ENCODE measurements around the gene EDN2. TPM values are rescaled to one million over a fixed set of nuclear protein-coding genes. Genes with fewer than 3 reads are reported as not detected.

Gene EDN2
- total and polyA plus RNA-seq, 9 donors, result 0.20 to 24.8 (median 0.36) TPM; not detected in 4

DNA sequence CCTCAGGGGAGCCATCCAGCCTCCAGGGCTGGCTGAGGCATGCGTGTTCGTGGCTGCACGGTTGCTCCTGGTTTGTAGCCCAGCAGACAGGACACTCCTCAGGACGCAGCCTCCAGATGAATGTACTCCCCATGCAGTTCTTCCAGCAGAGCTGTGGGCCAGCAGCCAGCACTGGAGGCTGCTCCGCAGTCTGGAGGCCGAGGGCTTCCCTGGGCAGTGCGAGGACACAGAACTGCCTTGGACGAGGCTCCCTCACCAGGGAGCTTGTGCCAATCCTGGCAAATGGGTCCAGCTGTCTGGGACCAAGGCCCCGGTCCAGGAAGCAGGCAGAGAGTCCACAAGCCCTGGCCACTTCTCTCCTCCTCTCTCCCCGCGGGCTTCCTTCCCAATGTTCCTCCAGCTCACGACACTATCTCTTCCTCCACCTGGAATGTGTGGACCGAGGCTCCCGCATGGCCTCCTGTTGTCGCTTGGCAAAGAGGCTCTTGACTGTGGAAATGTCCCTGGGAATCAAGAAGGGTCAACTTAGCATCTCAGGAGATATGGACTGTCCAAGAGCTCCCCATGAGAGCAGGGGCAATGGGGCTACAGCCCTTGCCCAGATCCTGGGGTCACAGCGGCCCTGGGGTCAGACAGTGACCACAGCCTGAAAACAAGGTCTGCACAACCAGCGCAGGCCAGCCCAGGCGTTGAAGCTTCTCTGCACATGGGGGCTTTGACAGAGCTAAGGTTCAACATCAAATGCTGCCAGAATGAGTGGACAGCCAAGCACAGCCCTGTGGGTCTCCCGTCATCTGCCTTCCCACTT lies 5.3 kb downstream of the EDN2 start:
- TF ChIP-seq, protein P1, sequence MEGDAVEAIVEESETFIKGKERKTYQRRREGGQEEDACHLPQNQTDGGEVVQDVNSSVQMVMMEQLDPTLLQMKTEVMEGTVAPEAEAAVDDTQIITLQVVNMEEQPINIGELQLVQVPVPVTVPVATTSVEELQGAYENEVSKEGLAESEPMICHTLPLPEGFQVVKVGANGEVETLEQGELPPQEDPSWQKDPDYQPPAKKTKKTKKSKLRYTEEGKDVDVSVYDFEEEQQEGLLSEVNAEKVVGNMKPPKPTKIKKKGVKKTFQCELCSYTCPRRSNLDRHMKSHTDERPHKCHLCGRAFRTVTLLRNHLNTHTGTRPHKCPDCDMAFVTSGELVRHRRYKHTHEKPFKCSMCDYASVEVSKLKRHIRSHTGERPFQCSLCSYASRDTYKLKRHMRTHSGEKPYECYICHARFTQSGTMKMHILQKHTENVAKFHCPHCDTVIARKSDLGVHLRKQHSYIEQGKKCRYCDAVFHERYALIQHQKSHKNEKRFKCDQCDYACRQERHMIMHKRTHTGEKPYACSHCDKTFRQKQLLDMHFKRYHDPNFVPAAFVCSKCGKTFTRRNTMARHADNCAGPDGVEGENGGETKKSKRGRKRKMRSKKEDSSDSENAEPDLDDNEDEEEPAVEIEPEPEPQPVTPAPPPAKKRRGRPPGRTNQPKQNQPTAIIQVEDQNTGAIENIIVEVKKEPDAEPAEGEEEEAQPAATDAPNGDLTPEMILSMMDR (IDR thresholded peaks at IDR 0.05), result no peak
- no peak for TF ChIP-seq EP300 (IDR thresholded peaks at IDR 0.05)
- TF ChIP-seq POLR2A (IDR thresholded peaks at IDR 0.05), result no peak
- no peaks in the 10 kb centered on the region for H3K9me3 ChIP-seq
- no peak overlapping the region for H3K4me3 ChIP-seq
- WGBS, 3 donors, result 28 to 35% (median 33%) methylated on average over 19 of the region's 19 CpGs
- H3K36me3 ChIP-seq, result no peaks in the 10 kb centered on the region
- no peak overlapping the region for H3K27ac ChIP-seq
- DNase-seq, result peak; percentile 62 to 84 (median 69)
- intact Hi-C loops (cut with DNase I), result no loop called here
- peaks cover 16% of the 10 kb centered on the region for H3K4me1 ChIP-seq (ENCODE audit: insufficient read depth)
- no peaks in the 10 kb centered on the region for H3K27me3 ChIP-seq

- no peaks in the 10 kb centered on the region for H3K9me3 ChIP-seq
- H3K4me3 ChIP-seq, result no peak overlapping the region
- no peak overlapping the region for H3K27ac ChIP-seq
- intact Hi-C loops (cut with DNase I), result no loop called here
- WGBS, 3 donors, result 78 to 81% (median 79%) methylated on average over 12 of the region's 12 CpGs
- H3K27me3 ChIP-seq, result no peaks in the 10 kb centered on the region
- H3K36me3 ChIP-seq, result no peaks in the 10 kb centered on the region
- DNase-seq, result no peak
- TF ChIP-seq, protein P1 (IDR thresholded peaks at IDR 0.05), result no peak
- no peak for TF ChIP-seq EP300 (IDR thresholded peaks at IDR 0.05)
- TF ChIP-seq POLR2A (IDR thresholded peaks at IDR 0.05), result no peak
- peaks cover 16% of the 10 kb centered on the region for H3K4me1 ChIP-seq (ENCODE audit: insufficient read depth)
Observed at GRCh38 chr1:41478118-41478748, 6.2 kb downstream of the EDN2 start.

GRCh38 chr1:41476807-41477361 lies 7.6 kb downstream of the EDN2 start:
- H3K9me3 ChIP-seq, result no peaks in the 10 kb centered on the region
- H3K27ac ChIP-seq, result no peak overlapping the region
- no peak for TF ChIP-seq POLR2A (IDR thresholded peaks at IDR 0.05)
- TF ChIP-seq EP300 (IDR thresholded peaks at IDR 0.05), result no peak
- no peaks in the 10 kb centered on the region for H3K27me3 ChIP-seq
- peaks cover 16% of the 10 kb centered on the region for H3K4me1 ChIP-seq (ENCODE audit: insufficient read depth)
- 73 to 87% (median 82%) methylated on average over 9 to 11 of the region's 11 CpGs for WGBS, 3 donors
- H3K4me3 ChIP-seq, result no peak overlapping the region
- no peaks in the 10 kb centered on the region for H3K36me3 ChIP-seq
- intact Hi-C loops (cut with DNase I), result no loop called here
- DNase-seq, result peak in 2 of 5 donors; percentile 33 to 49

DNA sequence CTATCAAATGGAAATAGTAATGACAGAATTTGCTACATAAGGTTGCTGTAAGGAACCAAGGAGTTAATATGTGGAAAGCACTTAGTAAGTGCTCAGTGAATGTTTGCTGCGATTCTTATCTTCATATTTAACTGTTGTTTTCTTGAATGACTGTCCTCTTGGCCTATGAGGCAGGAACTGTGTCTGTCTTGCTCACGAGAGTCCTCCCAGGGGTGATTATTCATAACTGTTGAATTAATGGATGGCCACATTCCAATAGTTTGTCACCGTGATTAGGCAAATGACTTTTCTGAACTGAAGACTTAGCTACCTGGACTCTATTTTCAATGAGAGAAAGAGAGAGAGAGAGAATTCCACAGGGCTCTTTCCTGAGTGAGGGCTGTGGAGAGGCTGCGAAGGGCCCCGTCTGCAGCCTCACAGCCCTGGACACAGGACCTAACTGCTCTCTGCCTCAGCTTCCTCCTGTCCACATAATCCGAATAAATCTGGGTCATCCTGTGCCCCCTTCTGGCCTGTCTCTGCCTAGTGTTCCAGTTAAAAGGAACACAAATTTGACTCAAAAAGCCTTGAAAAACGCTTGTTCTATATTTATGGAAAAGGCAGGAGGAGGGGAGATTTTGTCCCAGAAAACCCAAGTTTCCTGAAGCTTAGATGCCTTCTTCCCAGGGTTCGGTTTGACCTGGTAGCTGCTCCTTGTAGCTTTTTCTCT lies 8.5 kb downstream of the EDN2 start:
- no peaks in the 10 kb centered on the region for H3K36me3 ChIP-seq
- TF ChIP-seq, protein P1 (IDR thresholded peaks at IDR 0.05), result no peak
- TF ChIP-seq POLR2A (IDR thresholded peaks at IDR 0.05), result no peak
- H3K4me1 ChIP-seq (ENCODE audit: insufficient read depth), result peaks cover 16% of the 10 kb centered on the region
- no peak overlapping the region for H3K4me3 ChIP-seq
- 53 to 75% (median 59%) methylated on average over 8 of the region's 8 CpGs for WGBS, 3 donors
- H3K27me3 ChIP-seq, result no peaks in the 10 kb centered on the region
- H3K9me3 ChIP-seq, result no peaks in the 10 kb centered on the region
- H3K27ac ChIP-seq, result no peak overlapping the region
- no peak for DNase-seq
- intact Hi-C loops (cut with DNase I), result no loop called here

All from ovary (tissue), 9 donors.